ENCODE data around the gene AQP12A. TPM values are rescaled to one million over a fixed set of nuclear protein-coding genes. Genes with fewer than 3 reads are reported as not detected.
"Not testable (repeated sequence)": the region's sequence is repeated elsewhere in the genome, so short reads cannot be mapped to it uniquely, and the experiment has no call there.

The AQP12A gene
- total RNA-seq, 1 donor: not detected

GRCh38 chr2:240688553-240688919, 3.1 kb upstream of the AQP12A start:
- DNase-seq (ENCODE audit: low read depth): no peak
- H3K4me3 ChIP-seq (ENCODE audit: low read depth, low read length): no peak overlapping the region
- TF ChIP-seq CTCF (IDR thresholded peaks at IDR 0.05; ENCODE audit: insufficient read depth, low read depth, low read length): no peak

DNA sequence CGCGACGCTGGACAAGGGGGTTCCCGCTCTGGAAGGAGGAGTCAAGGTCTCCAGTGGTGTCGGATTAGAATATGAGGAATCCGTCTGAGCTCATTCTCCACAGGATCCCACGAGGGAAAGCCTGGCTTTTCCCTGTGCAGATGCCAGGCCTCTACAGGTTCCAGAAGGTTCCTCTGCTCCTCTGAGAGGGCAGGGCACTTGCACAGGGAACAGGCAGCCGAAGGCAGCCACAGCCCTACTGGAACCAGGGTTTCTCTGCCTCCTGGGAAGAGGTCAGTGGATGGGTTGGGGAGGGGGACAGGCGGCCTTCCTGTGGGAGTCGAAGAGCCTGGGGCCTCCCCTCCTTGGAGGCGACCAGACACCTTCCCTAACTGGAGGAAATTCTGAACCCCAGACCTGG, 1.7 kb upstream of the AQP12A start:
- DNase-seq (ENCODE audit: low read depth): no peak
- H3K4me3 ChIP-seq (ENCODE audit: low read depth, low read length): no peak overlapping the region
- TF ChIP-seq CTCF (IDR thresholded peaks at IDR 0.05; ENCODE audit: insufficient read depth, low read depth, low read length): no peak

GRCh38 chr2:240690421-240691074, 1.1 kb upstream of the AQP12A start:
- not testable (repeated sequence) for DNase-seq (ENCODE audit: low read depth)

DNA sequence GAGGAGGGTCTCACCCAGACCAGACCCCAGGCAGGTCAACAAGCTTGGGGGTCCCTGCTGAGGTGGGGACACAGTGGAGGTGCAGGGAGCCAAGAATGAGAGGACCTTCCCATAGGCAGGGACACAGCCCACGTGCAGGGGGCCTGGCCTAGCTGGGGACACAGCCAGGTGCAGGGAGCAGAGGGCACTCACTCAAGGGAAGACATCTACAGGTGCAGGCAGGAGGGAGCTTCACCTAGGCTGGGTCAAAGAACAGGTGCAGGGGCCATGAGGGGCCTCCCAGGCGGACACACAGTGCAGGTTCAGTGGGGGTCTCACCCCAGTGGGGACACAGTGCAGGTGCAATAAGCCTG, 615 bp upstream of the AQP12A start:
- not testable (repeated sequence) for DNase-seq (ENCODE audit: low read depth); H3K4me3 ChIP-seq (ENCODE audit: low read depth, low read length)

More at GRCh38 chr2:240690421-240691074, 1.1 kb upstream of the AQP12A start:
- not testable (repeated sequence) for H3K4me3 ChIP-seq (ENCODE audit: low read depth, low read length)

DNA sequence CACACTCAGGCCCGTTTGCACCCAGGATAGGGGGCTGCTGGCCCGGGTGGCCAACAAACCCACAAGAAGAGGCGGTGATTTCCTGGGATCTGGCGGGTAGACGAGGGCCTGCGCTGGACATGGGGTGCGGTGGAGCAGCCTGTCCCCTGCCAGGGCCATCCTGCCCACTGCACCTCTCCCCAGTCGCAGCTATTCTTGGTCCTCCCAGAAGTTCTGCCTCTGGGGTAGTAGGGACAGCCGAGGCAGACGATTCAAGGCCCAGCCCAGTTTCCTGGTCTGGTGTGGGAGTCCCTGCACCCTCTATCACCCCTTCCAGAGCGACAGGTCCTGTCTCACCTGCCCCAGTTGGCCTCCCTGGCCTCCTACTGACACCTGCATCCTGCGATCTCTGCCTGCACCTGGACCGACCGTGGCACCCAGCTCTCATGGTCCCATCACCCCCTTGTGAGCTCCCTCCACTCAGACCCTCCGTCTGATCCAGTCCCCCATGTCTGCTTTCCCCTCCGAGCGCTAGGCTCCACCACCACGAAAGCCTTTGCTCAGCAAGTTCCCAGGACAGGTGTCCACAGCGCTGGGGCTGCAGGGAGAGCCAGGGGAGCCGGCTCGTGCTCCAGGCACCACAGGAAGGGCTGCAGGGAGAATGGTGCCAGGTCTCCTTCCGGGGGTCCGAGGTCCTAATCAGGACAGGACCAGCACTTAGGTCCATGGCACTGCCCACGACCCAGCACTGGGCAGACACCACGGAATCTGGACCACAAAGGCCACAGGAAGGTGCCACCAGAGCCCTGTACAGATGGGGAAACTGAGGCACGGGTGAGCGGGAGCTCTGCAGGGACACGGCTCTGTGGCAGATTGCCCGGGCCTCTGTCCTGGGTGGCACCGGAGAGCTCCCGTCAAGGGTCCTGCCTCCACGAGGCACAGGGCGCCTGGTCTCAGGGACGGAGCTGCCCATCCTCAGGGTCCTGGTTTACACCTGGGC, 1.2 kb downstream of the AQP12A start:
- H3K4me3 ChIP-seq (ENCODE audit: low read depth, low read length); DNase-seq (ENCODE audit: low read depth): not testable (repeated sequence)

GRCh38 chr2:240694304-240694703, 2.6 kb downstream of the AQP12A start:
- DNase-seq (ENCODE audit: low read depth); H3K4me3 ChIP-seq (ENCODE audit: low read depth, low read length): not testable (repeated sequence)

- DNase-seq (ENCODE audit: low read depth); H3K4me3 ChIP-seq (ENCODE audit: low read depth, low read length): not testable (repeated sequence)
Measured at GRCh38 chr2:240695593-240695992, 3.9 kb downstream of the AQP12A start.

- H3K4me3 ChIP-seq (ENCODE audit: low read depth, low read length); DNase-seq (ENCODE audit: low read depth): not testable (repeated sequence)
Measured at GRCh38 chr2:240696469-240696868, 4.8 kb downstream of the AQP12A start.

- H3K4me3 ChIP-seq (ENCODE audit: low read depth, low read length); DNase-seq (ENCODE audit: low read depth): not testable (repeated sequence)
Measured at GRCh38 chr2:240698852-240699561, 7.3 kb downstream of the AQP12A start.

- DNase-seq (ENCODE audit: low read depth); H3K4me3 ChIP-seq (ENCODE audit: low read depth, low read length): not testable (repeated sequence)
Measured at GRCh38 chr2:240699835-240700234, 8.2 kb downstream of the AQP12A start.

GRCh38 chr2:240700616-240701015, 8.9 kb downstream of the AQP12A start:
- not testable (repeated sequence) for H3K4me3 ChIP-seq (ENCODE audit: low read depth, low read length); DNase-seq (ENCODE audit: low read depth)
